Activated naive CD4-positive, alpha-beta T cell treated with anti-CD3 and anti-CD28 coated beads, Interleukin-2, amount 10 ng/mL, durations not matched to agents 7 days and 5 days (primary cell): ENCODE data around the gene AANAT.

Source experiments
- CTCF ChIA-PET: fragments of 350-600 bp; sonication (Branson Sonifier 250); formaldehyde crosslinking; loops from one replicate; lab custom pipeline; 2021; ENCODE audit warnings: antibody characterized with exemption; lab: Charles Lee
- DNase-seq: peaks from one replicate; pipeline ENCODE4 v3.0.0-alpha.2; 2020
- H3K27ac Mint-ChIP-seq: one replicate; pipeline ENCODE4 v1.8.0; 2021; ENCODE audit warnings: mild to moderate bottlenecking, moderate library complexity, mixed read lengths
- H3K27me3 Mint-ChIP-seq: one replicate; pipeline ENCODE4 v1.8.0; 2021; ENCODE audit warnings: mild to moderate bottlenecking, mixed read lengths
- H3K36me3 Mint-ChIP-seq: one replicate; pipeline ENCODE4 v1.8.0; 2021; ENCODE audit warnings: mixed read lengths
- H3K4me1 Mint-ChIP-seq: one replicate; pipeline ENCODE4 v1.8.0; 2021; ENCODE audit warnings: mixed read lengths
- H3K4me3 Mint-ChIP-seq: one replicate; pipeline ENCODE4 v1.8.0; 2021; ENCODE audit warnings: mild to moderate bottlenecking, moderate library complexity, mixed read lengths
- H3K9me3 Mint-ChIP-seq: one replicate; pipeline ENCODE4 v1.8.0; 2021; ENCODE audit warnings: mixed read lengths

AANAT gene

DNA sequence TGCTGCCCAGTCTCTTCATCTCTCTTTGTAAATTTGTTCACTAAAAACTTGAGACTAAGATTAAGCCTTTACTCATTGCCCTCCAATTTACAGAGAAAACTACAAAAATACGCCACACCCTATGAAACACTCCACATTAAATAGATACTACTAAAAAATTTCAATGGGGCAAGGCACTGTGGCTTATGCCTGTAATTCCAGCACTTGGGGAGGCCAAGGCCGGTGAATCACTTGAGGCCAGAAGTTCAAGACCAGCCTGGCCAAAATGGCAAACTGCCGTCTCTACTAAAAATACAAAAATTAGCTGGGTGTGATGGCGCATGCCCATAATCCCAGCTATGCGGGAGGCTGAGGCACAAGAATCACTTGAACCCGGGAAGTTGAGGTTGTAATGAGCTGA is 18.3 kb upstream of the AANAT start:
- peaks cover 4% of the 10 kb centered on the region for H3K27me3 Mint-ChIP-seq
- H3K4me1 Mint-ChIP-seq = peaks cover 67% of the 10 kb centered on the region
- no peak overlapping the region for H3K27ac Mint-ChIP-seq
- H3K36me3 Mint-ChIP-seq = peaks cover 8% of the 10 kb centered on the region
- H3K4me3 Mint-ChIP-seq = no peak overlapping the region
- DNase-seq = no peak
- H3K9me3 Mint-ChIP-seq = peaks cover 3% of the 10 kb centered on the region
- CTCF ChIA-PET = interaction anchor here (0.7 to 1.3 kb wide), 2 partner anchors 52 to 293 kb away, joined by 3 read pairs; no protein-coding TSS in a partner anchor

DNA sequence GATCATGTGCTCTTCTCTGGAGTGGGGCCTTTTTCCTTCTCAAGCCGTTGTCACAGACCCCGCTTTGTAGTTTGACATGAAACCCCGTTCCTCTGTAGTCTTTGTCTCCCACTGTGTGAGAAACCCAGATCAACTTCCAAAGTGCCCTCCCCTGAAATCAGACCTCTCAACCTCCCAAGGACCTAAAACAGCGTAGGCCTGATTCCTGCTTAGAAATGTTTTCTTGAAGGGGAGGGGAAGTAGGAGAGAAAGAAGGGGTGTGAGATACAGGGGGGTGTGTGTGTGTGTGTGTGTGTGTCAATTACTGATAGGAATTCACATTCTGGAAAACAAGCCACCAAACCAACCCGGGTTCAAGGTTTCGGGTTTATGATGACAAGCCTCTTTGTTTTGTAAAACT is 15.9 kb upstream of the AANAT start:
- Mint-ChIP-seq H3K27ac (no peak overlapping the region), H3K9me3 (peaks cover 3% of the 10 kb centered on the region), H3K27me3 (peaks cover 14% of the 10 kb centered on the region), H3K4me3 (peak overlapping the region; percentile 89), H3K36me3 (peaks cover 8% of the 10 kb centered on the region), H3K4me1 (peaks cover 48% of the 10 kb centered on the region)
- CTCF ChIA-PET = interaction anchor here (1.3 kb wide), 1 partner anchor 51 kb away, joined by 3 read pairs; no protein-coding TSS in a partner anchor
- DNase-seq = no peak

- Mint-ChIP-seq H3K9me3 (peaks cover 3% of the 10 kb centered on the region), H3K4me1 (peaks cover 45% of the 10 kb centered on the region), H3K36me3 (peaks cover 8% of the 10 kb centered on the region), H3K4me3 (peak overlapping the region; percentile 89), H3K27me3 (peaks cover 14% of the 10 kb centered on the region), H3K27ac (peak overlapping the region; percentile 17)
- CTCF ChIA-PET = interaction anchor here (0.6 to 2.2 kb wide), 4 partner anchors 9 to 99 kb away, joined by 3 to 7 read pairs (median 4); no protein-coding TSS in a partner anchor
- no peak for DNase-seq
Measured at GRCh38 chr17:76452127-76452659, 15.2 kb upstream of the AANAT start.

- peaks cover 8% of the 10 kb centered on the region for H3K36me3 Mint-ChIP-seq
- H3K4me3 Mint-ChIP-seq = peak within 1 kb of the TSS; percentile 89
- H3K27ac Mint-ChIP-seq = peak within 1 kb of the TSS; percentile 81
- peak; percentile 96 for DNase-seq
- CTCF ChIA-PET = interaction anchor here (0.6 to 2.2 kb wide), 8 partner anchors 8 to 99 kb away, joined by 3 to 7 read pairs (median 5); no protein-coding TSS in a partner anchor
- H3K27me3 Mint-ChIP-seq = peaks cover 16% of the 10 kb centered on the region
- H3K4me1 Mint-ChIP-seq = peaks cover 38% of the 10 kb centered on the region
- peaks cover 3% of the 10 kb centered on the region for H3K9me3 Mint-ChIP-seq
Measured at GRCh38 chr17:76452660-76453430, 14.6 kb upstream of the AANAT start, which contains the start of gene UBE2O. Gene UBE2O, minus strand, starts transcription at chr17:76453152. Its CDS starts 11 bp downstream, at chr17:76453141.

- H3K4me1 Mint-ChIP-seq = peaks cover 33% of the 10 kb centered on the region
- H3K27me3 Mint-ChIP-seq = peaks cover 19% of the 10 kb centered on the region
- no peak for DNase-seq
- H3K4me3 Mint-ChIP-seq = peak overlapping the region; percentile 69
- peak overlapping the region; percentile 81 for H3K27ac Mint-ChIP-seq
- CTCF ChIA-PET = interaction anchor here (1.0 to 2.2 kb wide), 9 partner anchors 13 to 98 kb away, joined by 3 to 7 read pairs (median 5); no protein-coding TSS in a partner anchor
- peaks cover 3% of the 10 kb centered on the region for H3K9me3 Mint-ChIP-seq
- H3K36me3 Mint-ChIP-seq = peaks cover 8% of the 10 kb centered on the region
Measured at GRCh38 chr17:76453431-76453743, 14.0 kb upstream of the AANAT start.

DNA sequence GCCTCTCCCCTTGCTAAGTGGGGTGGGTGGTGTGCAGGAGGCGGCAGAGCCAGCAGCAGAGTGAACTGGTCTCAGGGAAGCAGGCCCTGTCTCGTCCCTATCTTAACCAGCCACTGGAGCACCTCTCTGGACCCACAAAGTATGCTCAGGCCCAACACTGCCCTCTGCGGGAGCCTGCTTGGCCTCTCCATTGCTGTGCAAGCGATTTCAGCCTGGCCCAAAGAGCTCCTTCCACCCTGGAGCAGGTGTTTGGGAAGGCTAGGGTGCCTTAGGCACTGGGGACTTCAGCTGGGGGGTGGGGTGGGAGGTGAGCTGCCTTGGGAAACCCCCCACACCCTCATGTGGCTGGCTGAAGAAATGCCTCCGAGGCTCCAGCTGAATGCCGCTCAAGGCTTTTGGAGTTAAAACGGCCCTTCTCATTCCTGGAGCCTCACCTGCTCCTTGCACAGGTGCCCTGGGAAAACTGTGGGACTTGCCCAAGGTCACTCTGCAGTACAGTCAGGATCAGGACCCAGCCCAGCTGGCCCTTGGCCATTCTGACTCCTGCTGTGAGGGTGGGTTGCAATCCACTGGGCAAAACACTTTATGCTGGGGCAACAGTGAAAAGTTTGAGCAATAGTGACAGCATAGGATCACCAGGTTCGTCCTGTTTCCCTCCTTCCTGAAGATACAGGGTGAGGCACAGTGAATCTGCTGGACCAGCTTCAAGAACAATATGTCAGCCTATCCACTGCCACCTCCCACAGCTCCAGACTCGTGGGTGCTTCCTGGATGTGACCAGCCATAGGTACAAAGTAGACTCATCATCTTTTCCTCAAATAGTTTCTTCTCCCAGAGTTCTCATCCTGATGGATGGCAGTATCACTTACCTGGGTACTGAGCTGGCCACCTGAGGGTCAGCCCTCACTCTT is 8.6 kb upstream of the AANAT start:
- DNase-seq = no peak
- Mint-ChIP-seq H3K36me3 (no peaks in the 10 kb centered on the region), H3K27me3 (peaks cover 55% of the 10 kb centered on the region), H3K27ac (no peak overlapping the region), H3K4me1 (no peaks in the 10 kb centered on the region), H3K9me3 (no peaks in the 10 kb centered on the region), H3K4me3 (no peak overlapping the region)
- CTCF ChIA-PET = interaction anchor here (0.5 to 3.3 kb wide), 10 partner anchors 8 to 215 kb away, joined by 3 to 23 read pairs (median 3); partner anchors contain the start of gene AANAT

- no peak overlapping the region for H3K27ac Mint-ChIP-seq
- no peaks in the 10 kb centered on the region for H3K9me3 Mint-ChIP-seq
- DNase-seq = no peak
- CTCF ChIA-PET = interaction anchor here (0.8 to 3.3 kb wide), 3 partner anchors 47 to 86 kb away, joined by 3 to 23 read pairs (median 3); no protein-coding TSS in a partner anchor
- peaks cover 60% of the 10 kb centered on the region for H3K27me3 Mint-ChIP-seq
- no peak overlapping the region for H3K4me3 Mint-ChIP-seq
- H3K36me3 Mint-ChIP-seq = no peaks in the 10 kb centered on the region
- H3K4me1 Mint-ChIP-seq = no peaks in the 10 kb centered on the region
Measured at GRCh38 chr17:76459674-76460073, 7.7 kb upstream of the AANAT start.

DNA sequence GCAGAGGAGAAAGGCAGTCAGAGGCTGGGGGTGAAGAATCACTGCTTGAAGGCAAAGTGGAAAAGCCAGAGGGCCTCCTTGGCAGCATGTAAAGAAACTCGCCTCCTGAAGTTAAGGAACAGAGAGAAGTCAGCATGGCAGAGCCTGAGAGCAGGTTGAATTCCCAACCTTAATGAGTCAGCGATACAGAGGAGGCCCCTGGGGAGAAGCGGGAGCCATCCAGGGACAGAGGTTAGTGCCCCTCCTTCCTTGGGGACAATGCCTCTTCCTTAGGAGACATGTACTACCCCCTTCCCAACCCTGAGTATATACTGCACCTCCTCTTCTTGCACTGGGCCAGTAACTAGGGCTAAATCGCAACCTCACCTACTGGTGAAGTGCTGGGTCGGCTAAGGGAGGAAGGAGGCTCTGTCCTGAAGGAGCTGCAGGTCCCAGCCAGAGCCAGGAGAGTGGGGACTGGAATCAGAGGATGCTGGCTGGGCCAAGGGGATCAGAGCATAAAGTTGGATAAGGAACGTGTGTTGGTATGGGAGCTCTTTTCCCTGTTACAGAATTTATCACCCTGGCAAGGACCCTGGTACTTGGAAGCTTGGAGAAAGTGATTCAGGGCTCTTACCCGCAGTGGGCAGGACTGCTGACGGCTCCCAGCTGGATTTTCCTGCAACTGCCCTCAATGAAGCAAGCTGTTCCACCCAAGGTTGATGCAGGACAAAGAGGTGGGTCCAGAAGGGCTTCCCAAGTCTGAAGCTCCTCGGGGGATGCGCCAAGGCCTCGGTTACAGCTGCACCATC is 5.4 kb upstream of the AANAT start:
- DNase-seq = no peak
- CTCF ChIA-PET = interaction anchor here (0.8 to 1.6 kb wide), 5 partner anchors 10 to 64 kb away, joined by 3 to 8 read pairs (median 3); partner anchors contain the start of gene RHBDF2
- H3K9me3 Mint-ChIP-seq = no peaks in the 10 kb centered on the region
- no peak overlapping the region for H3K4me3 Mint-ChIP-seq
- H3K27ac Mint-ChIP-seq = no peak overlapping the region
- no peaks in the 10 kb centered on the region for H3K36me3 Mint-ChIP-seq
- peaks cover 49% of the 10 kb centered on the region for H3K27me3 Mint-ChIP-seq
- peaks cover 6% of the 10 kb centered on the region for H3K4me1 Mint-ChIP-seq

DNA sequence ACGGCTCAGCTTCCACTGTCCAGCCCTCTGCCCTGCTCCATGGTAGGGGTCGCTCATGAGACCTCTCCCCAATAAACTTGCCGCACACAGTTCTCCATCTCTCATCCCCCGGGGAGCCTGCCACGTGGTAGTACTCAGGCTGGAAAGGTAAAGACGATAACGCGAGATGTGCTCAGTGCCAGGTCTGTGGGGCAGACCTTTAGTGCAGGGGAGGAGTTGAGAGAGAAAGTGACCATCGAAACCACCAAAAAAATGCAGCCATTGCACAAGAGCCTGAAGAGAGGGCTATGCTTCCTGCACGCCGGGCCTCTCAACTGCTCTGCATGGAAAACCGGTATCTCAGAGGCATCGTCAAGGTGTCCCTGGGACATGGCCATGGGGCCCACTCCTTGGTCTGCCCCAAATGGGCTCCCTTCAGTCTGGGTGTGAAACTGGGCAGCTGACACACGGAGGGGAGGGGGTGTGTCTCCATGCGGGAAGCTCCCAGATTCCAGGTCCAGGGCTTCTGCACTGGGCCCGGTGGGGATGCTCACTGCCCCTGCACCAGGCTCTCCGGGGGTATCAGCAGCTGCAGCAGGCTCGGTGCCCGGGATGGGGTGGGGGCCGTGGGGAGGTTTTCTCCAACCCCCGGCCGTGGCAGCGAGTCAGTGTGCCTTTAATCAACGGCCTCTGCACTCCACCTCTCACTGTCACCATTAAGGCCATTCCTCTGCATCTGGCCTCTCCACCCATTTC is 4.7 kb upstream of the AANAT start:
- H3K4me3 Mint-ChIP-seq = no peak overlapping the region
- no peaks in the 10 kb centered on the region for H3K36me3 Mint-ChIP-seq
- peaks cover 49% of the 10 kb centered on the region for H3K27me3 Mint-ChIP-seq
- CTCF ChIA-PET = interaction anchor here (0.6 to 1.6 kb wide), 4 partner anchors 39 to 44 kb away, joined by 3 to 8 read pairs (median 3); partner anchors contain the start of gene RHBDF2
- H3K9me3 Mint-ChIP-seq = no peaks in the 10 kb centered on the region
- no peak for DNase-seq
- no peak overlapping the region for H3K27ac Mint-ChIP-seq
- H3K4me1 Mint-ChIP-seq = peaks cover 6% of the 10 kb centered on the region

DNA sequence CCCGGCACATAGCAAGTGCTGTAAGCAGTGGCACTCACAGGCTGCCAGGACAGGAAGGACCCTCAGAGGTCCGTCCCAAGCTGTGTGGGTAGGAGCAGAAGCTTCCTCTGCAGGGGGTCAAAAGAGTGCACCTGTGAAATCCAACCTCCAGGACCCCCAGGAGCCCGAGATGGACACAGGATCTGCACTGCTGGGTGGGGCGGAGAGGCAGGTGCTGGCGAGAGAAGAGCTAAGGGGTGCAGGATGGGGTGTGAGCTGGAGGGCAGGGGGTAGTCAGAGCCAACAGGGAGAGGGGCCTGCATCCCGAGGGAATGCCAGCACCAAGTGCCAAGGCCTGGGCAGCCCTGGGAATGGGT is 650 bp upstream of the AANAT start:
- H3K9me3 Mint-ChIP-seq = no peaks in the 10 kb centered on the region
- H3K4me3 Mint-ChIP-seq = no peak overlapping the region
- CTCF ChIA-PET = interaction anchor here (0.6 to 4.5 kb wide), 17 partner anchors 8 to 215 kb away, joined by 3 to 58 read pairs (median 5); partner anchors contain the start of gene RHBDF2
- H3K27me3 Mint-ChIP-seq = peaks cover 25% of the 10 kb centered on the region
- no peak overlapping the region for H3K27ac Mint-ChIP-seq
- peaks cover 3% of the 10 kb centered on the region for H3K36me3 Mint-ChIP-seq
- no peak for DNase-seq
- peaks cover 6% of the 10 kb centered on the region for H3K4me1 Mint-ChIP-seq

DNA sequence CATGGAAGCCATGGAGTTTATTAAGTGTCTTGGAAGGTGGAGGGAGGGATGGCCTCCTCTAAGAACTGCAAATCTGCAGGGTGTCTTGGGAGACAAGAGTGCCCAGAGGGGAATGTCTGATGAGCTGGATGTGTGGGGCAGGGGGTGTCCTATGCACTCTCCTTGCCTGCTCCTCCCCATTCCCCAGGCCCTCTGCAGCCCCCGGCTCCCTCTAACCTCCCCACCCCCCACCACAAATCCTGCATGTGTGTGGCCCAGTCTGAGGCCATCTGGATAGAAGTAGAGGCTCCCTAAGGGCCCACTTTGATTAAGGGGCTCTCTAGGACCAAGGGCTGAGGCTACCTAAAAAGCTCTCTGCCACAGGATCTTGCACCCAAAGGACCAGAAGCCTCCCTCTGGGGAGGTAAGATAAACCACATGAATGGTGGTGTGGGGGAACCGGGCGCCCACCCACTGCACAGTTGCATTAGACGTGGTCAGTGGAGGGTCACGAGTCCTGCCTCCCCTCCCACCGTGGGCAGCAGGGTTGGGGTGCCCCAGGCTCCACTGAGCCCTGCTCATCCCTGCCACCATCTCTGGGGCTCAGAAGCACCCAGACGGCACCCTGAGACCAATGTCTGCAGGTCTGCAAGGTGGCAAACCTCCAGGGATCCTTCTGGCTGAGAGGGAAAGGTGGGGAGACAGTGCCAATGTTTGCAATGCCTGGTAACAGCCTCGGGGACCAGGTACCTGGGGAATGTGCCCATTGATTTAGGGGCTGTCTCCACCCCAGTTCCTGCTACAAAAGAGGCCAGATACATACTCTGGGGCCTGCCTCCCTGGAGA is 618 bp downstream of the AANAT start:
- Mint-ChIP-seq H3K4me1 (peaks cover 6% of the 10 kb centered on the region), H3K27ac (no peak overlapping the region), H3K36me3 (peaks cover 5% of the 10 kb centered on the region), H3K27me3 (peaks cover 13% of the 10 kb centered on the region), H3K9me3 (no peaks in the 10 kb centered on the region), H3K4me3 (no peak overlapping the region)
- no peak for DNase-seq
- CTCF ChIA-PET = interaction anchor here (1.1 to 4.5 kb wide), 11 partner anchors 9 to 214 kb away, joined by 3 to 58 read pairs (median 6); partner anchors contain the start of gene RHBDF2

DNA sequence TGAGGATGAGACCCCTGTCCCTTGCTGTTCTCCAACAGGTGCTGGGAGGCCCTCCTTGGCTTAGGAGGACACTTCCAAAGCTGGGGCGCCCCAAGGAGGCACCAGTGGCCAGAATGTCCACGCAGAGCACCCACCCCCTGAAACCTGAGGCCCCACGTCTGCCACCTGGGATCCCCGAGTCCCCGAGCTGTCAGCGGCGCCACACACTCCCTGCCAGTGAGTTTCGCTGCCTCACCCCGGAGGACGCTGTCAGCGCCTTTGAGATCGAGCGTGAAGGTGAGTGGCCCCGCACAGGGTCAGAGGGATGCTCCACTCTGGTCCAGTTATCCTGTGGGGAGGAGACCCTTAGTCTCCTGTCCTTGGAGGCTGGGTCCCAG is 1.2 kb downstream of the AANAT start:
- Mint-ChIP-seq H3K9me3 (no peaks in the 10 kb centered on the region), H3K27me3 (peaks cover 7% of the 10 kb centered on the region), H3K4me3 (no peak overlapping the region), H3K27ac (no peak overlapping the region), H3K36me3 (peaks cover 5% of the 10 kb centered on the region), H3K4me1 (peaks cover 6% of the 10 kb centered on the region)
- CTCF ChIA-PET = interaction anchor here (1.8 to 4.5 kb wide), 2 partner anchors 38 to 40 kb away, joined by 5 to 58 read pairs; no protein-coding TSS in a partner anchor
- no peak for DNase-seq
